ENCODE measurements around the gene KCMF1.
A peak's percentile ranks its signal among the peaks of the same experiment; 100 is the strongest.

The KCMF1 gene

GRCh38 chr2:84971510-84972206 lies 697 bp downstream of the KCMF1 start:
- Histone ChIP-seq H3K9ac (ENCODE audit: low read length) (peak overlapping the region; percentile 80), H3K27ac (ENCODE audit: low read depth, low read length) (peak overlapping the region; percentile 90), H3K36me3 (ENCODE audit: control insufficient read depth, insufficient read depth, low read length) (peaks cover 4% of the 10 kb centered on the region), H3K4me3 (ENCODE audit: low read length) (peak overlapping the region; percentile 91), H3K4me1 (ENCODE audit: control insufficient read depth, insufficient read depth, low read length) (peaks cover 25% of the 10 kb centered on the region), H3K27me3 (ENCODE audit: control insufficient read depth, insufficient read depth, low read length) (no peaks in the 10 kb centered on the region)

DNA sequence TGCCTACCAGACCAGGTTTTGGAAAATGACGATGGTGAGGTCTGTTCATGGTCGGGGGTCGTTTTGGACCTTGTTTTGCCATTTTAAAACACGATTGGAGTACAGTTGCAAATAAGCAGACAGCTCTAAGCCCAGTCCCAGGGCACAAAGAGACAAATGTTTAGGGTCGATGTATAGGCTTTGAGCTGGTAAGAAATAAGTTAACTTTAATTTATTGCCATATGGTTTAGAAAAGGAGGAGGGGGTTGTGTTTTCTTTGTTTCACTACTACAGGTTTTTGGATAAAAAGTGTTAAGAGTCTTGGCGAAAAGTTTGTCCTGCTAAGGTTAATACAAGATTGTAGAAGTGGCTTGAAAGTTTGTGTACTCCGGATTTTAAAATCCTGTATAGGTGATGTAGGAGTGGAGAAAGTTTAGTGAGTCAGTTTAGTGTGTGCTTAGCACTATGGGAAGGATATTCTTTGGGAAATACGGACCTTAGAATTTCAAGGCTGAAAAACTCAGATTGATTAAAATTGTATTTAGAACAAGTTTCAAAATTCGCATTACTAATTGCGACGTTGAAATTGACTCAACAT lies 1.3 kb downstream of the KCMF1 start:
- H3K27ac ChIP-seq (ENCODE audit: low read depth, low read length), result peak overlapping the region; percentile 90
- H3K36me3 ChIP-seq (ENCODE audit: control insufficient read depth, insufficient read depth, low read length), result no peaks in the 10 kb centered on the region
- no peaks in the 10 kb centered on the region for H3K27me3 ChIP-seq (ENCODE audit: control insufficient read depth, insufficient read depth, low read length)
- peak overlapping the region; percentile 91 for H3K4me3 ChIP-seq (ENCODE audit: low read length)
- H3K4me1 ChIP-seq (ENCODE audit: control insufficient read depth, insufficient read depth, low read length), result peaks cover 25% of the 10 kb centered on the region
- peak overlapping the region; percentile 80 for H3K9ac ChIP-seq (ENCODE audit: low read length)

DNA sequence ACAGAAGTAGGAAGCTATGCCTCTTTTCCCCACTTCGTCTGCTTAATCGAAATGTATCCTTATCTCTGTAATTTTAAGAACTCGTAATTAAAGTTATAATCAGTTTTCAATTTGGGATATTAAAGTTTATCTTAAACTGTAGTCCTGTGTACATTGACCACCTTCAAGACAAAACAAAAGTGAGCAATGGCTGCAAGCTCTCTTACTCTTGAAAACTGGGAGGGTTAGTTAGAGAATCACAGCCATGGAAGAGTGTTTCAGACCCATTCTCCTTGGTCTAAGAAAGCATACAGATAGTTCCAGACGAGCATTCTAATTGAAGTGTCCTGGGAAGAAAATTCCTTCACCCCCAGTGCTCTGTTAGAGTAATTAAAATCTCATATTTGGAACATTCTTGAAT lies 2.0 kb downstream of the KCMF1 start:
- peak overlapping the region; percentile 5 for H3K4me3 ChIP-seq (ENCODE audit: low read length)
- H3K36me3 ChIP-seq (ENCODE audit: control insufficient read depth, insufficient read depth, low read length), result no peaks in the 10 kb centered on the region
- no peaks in the 10 kb centered on the region for H3K27me3 ChIP-seq (ENCODE audit: control insufficient read depth, insufficient read depth, low read length)
- H3K4me1 ChIP-seq (ENCODE audit: control insufficient read depth, insufficient read depth, low read length), result peaks cover 25% of the 10 kb centered on the region
- no peak overlapping the region for H3K9ac ChIP-seq (ENCODE audit: low read length)
- H3K27ac ChIP-seq (ENCODE audit: low read depth, low read length), result peak overlapping the region; percentile 90

DNA sequence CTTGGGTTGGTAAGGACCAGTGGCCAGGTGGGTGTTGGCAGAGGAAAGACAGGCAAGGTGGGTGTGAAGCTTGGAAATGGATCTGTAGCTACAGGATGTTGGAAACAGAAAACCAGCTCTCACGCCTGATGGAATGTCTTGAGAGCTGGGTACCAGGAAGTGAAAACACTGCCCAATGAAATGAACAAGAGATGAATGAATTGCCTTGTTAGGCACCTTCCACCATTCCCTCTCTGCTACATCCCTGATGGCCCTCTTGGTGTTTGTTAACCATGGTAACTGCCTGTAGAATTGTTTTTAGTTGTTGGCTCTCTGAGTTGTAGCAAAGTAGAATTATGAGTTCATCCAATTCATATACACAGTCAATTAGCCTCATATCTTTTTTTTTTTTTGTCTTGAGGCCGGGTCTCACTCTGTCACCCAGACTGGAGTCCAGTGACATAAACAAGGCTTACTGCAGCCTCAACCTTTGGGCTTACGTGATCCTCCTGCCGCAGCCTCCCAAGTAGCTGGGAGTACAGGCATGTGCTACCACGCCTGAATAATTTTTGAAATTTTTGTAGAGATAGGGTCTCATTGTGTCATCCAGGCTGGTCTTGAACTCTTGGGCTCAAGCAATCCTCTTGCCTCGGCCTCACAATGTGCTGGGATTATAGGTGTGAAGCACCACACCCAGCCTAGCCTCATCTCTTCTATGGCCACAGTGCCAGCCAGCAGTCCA lies 9.5 kb downstream of the KCMF1 start:
- H3K27ac ChIP-seq (ENCODE audit: low read depth, low read length), result peak overlapping the region; percentile 45
- no peaks in the 10 kb centered on the region for H3K27me3 ChIP-seq (ENCODE audit: control insufficient read depth, insufficient read depth, low read length)
- H3K36me3 ChIP-seq (ENCODE audit: control insufficient read depth, insufficient read depth, low read length), result no peaks in the 10 kb centered on the region
- no peak overlapping the region for H3K4me3 ChIP-seq (ENCODE audit: low read length)
- H3K4me1 ChIP-seq (ENCODE audit: control insufficient read depth, insufficient read depth, low read length), result peaks cover 9% of the 10 kb centered on the region
- no peak overlapping the region for H3K9ac ChIP-seq (ENCODE audit: low read length)

- Histone ChIP-seq H3K27ac (ENCODE audit: low read depth, low read length) (no peak overlapping the region), H3K4me3 (ENCODE audit: low read length) (no peak overlapping the region), H3K36me3 (ENCODE audit: control insufficient read depth, insufficient read depth, low read length) (no peaks in the 10 kb centered on the region), H3K4me1 (ENCODE audit: control insufficient read depth, insufficient read depth, low read length) (peaks cover 5% of the 10 kb centered on the region), H3K27me3 (ENCODE audit: control insufficient read depth, insufficient read depth, low read length) (no peaks in the 10 kb centered on the region), H3K9ac (ENCODE audit: low read length) (no peak overlapping the region)
Observed at GRCh38 chr2:84986018-84986417, 15.1 kb downstream of the KCMF1 start.

GRCh38 chr2:84989422-84989821 lies 18.5 kb downstream of the KCMF1 start:
- Histone ChIP-seq H3K9ac (ENCODE audit: low read length) (no peak overlapping the region), H3K27me3 (ENCODE audit: control insufficient read depth, insufficient read depth, low read length) (no peaks in the 10 kb centered on the region), H3K27ac (ENCODE audit: low read depth, low read length) (no peak overlapping the region), H3K4me1 (ENCODE audit: control insufficient read depth, insufficient read depth, low read length) (peaks cover 2% of the 10 kb centered on the region), H3K36me3 (ENCODE audit: control insufficient read depth, insufficient read depth, low read length) (no peaks in the 10 kb centered on the region), H3K4me3 (ENCODE audit: low read length) (no peak overlapping the region)

DNA sequence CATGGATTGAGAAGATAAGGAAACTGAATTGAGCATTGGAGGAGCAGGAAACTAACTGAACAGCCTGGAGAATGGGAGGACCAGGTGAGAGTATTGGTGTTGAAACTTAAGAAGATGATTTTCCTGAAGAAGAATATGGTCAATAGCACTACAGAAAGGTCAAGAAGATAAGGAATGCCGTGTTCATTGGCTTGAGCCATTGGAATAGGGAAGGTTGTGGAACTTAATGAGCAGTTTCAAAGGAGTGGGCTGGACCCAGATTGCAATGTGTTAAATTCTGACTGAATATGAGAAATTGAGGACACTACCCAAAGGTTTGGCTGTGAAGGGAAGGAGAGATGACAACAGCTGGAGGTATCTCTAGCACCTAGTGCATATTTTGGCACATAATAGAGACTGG lies 19.0 kb downstream of the KCMF1 start:
- Histone ChIP-seq H3K9ac (ENCODE audit: low read length) (no peak overlapping the region), H3K4me1 (ENCODE audit: control insufficient read depth, insufficient read depth, low read length) (peaks cover 2% of the 10 kb centered on the region), H3K27me3 (ENCODE audit: control insufficient read depth, insufficient read depth, low read length) (no peaks in the 10 kb centered on the region)

GRCh38 chr2:84991404-84992160 lies 20.6 kb downstream of the KCMF1 start:
- Histone ChIP-seq H3K27me3 (ENCODE audit: control insufficient read depth, insufficient read depth, low read length) (no peaks in the 10 kb centered on the region), H3K36me3 (ENCODE audit: control insufficient read depth, insufficient read depth, low read length) (no peaks in the 10 kb centered on the region), H3K4me3 (ENCODE audit: low read length) (no peak overlapping the region), H3K9ac (ENCODE audit: low read length) (no peak overlapping the region), H3K27ac (ENCODE audit: low read depth, low read length) (no peak overlapping the region), H3K4me1 (ENCODE audit: control insufficient read depth, insufficient read depth, low read length) (peaks cover 6% of the 10 kb centered on the region)

More for the DNA sequence above, 19.0 kb downstream of the KCMF1 start:
- no peak overlapping the region for H3K27ac ChIP-seq (ENCODE audit: low read depth, low read length)
- no peaks in the 10 kb centered on the region for H3K36me3 ChIP-seq (ENCODE audit: control insufficient read depth, insufficient read depth, low read length)
- H3K4me3 ChIP-seq (ENCODE audit: low read length), result no peak overlapping the region

- peaks cover 4% of the 10 kb centered on the region for H3K4me1 ChIP-seq (ENCODE audit: control insufficient read depth, insufficient read depth, low read length)
- H3K9ac ChIP-seq (ENCODE audit: low read length), result no peak overlapping the region
- H3K27me3 ChIP-seq (ENCODE audit: control insufficient read depth, insufficient read depth, low read length), result no peaks in the 10 kb centered on the region
- H3K27ac ChIP-seq (ENCODE audit: low read depth, low read length), result no peak overlapping the region
- no peaks in the 10 kb centered on the region for H3K36me3 ChIP-seq (ENCODE audit: control insufficient read depth, insufficient read depth, low read length)
- H3K4me3 ChIP-seq (ENCODE audit: low read length), result no peak overlapping the region
Observed at GRCh38 chr2:84995826-84996225, 24.9 kb downstream of the KCMF1 start.

GRCh38 chr2:84996909-84997308 lies 25.9 kb downstream of the KCMF1 start:
- no peak overlapping the region for H3K4me3 ChIP-seq (ENCODE audit: low read length)

GRCh38 chr2:84999553-84999955 lies 28.6 kb downstream of the KCMF1 start:
- peaks cover 8% of the 10 kb centered on the region for H3K4me1 ChIP-seq (ENCODE audit: control insufficient read depth, insufficient read depth, low read length)
- no peak overlapping the region for H3K27ac ChIP-seq (ENCODE audit: low read depth, low read length)
- H3K4me3 ChIP-seq (ENCODE audit: low read length), result no peak overlapping the region
- no peaks in the 10 kb centered on the region for H3K27me3 ChIP-seq (ENCODE audit: control insufficient read depth, insufficient read depth, low read length)
- H3K36me3 ChIP-seq (ENCODE audit: control insufficient read depth, insufficient read depth, low read length), result no peaks in the 10 kb centered on the region
- no peak overlapping the region for H3K9ac ChIP-seq (ENCODE audit: low read length)

More at GRCh38 chr2:84996909-84997308, 25.9 kb downstream of the KCMF1 start:
- H3K27me3 ChIP-seq (ENCODE audit: control insufficient read depth, insufficient read depth, low read length), result no peaks in the 10 kb centered on the region
- H3K36me3 ChIP-seq (ENCODE audit: control insufficient read depth, insufficient read depth, low read length), result no peaks in the 10 kb centered on the region
- no peak overlapping the region for H3K9ac ChIP-seq (ENCODE audit: low read length)
- H3K4me1 ChIP-seq (ENCODE audit: control insufficient read depth, insufficient read depth, low read length), result peaks cover 5% of the 10 kb centered on the region
- no peak overlapping the region for H3K27ac ChIP-seq (ENCODE audit: low read depth, low read length)

GRCh38 chr2:85001595-85001994 lies 30.6 kb downstream of the KCMF1 start:
- H3K36me3 ChIP-seq (ENCODE audit: control insufficient read depth, insufficient read depth, low read length), result no peaks in the 10 kb centered on the region
- H3K9ac ChIP-seq (ENCODE audit: low read length), result no peak overlapping the region
- H3K4me1 ChIP-seq (ENCODE audit: control insufficient read depth, insufficient read depth, low read length), result peaks cover 4% of the 10 kb centered on the region
- no peak overlapping the region for H3K27ac ChIP-seq (ENCODE audit: low read depth, low read length)
- H3K4me3 ChIP-seq (ENCODE audit: low read length), result no peak overlapping the region
- no peaks in the 10 kb centered on the region for H3K27me3 ChIP-seq (ENCODE audit: control insufficient read depth, insufficient read depth, low read length)
